GM19455 (cell line): ENCODE results near the gene HMOX2.

Source experiments
- ATAC-seq: cut with Tn5 transposase; IDR thresholded peaks from one replicate; pipeline ENCODE4 v1.9.1; 2021; ENCODE audit not compliant: unreplicated experiment

Gene HMOX2

DNA sequence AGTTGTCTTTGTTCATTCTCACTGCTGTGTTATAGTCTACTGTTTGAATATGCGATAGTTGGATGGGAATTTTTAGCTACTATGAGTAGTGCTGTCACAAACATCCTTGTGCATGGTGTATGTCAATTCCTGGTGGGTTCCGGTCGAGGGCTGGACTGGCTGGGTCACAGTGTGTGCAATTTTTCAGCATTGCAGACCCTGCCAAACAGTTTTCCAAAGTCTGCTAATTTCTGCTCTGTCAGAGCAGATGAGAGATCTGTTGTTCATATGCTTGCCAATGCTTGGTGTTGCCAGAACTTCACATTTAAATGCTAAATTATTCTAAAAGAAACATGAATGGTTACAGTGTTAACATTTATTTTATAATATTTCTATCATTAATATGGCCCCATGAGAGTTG is 76.3 kb downstream of the HMOX2 start:
- ATAC-seq = no peak

DNA sequence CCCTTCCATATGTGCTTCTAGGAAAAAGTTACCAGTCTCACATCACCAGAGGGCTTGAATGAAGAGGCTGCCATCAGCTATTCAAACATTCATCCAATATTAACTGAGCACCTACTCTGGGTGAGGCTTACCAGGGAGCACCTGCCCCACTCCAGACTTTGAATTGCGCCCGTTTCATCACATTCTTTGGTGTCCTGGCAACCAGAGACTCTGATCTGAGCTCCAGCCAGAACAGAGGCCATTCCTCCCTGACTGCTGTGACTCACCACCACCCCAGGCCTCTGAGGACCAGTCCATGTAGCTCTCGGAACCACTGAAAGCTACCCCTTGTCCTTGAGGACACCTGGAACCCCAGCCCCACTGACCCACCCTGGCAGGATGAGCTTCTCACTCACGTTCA is 79.9 kb downstream of the HMOX2 start, which contains the start of gene C16orf96:
Gene C16orf96, plus strand, starts transcription at position 229 of the 400 bp plus-strand sequence. Its CDS starts 150 bp downstream, at position 379.
- ATAC-seq = no peak

DNA sequence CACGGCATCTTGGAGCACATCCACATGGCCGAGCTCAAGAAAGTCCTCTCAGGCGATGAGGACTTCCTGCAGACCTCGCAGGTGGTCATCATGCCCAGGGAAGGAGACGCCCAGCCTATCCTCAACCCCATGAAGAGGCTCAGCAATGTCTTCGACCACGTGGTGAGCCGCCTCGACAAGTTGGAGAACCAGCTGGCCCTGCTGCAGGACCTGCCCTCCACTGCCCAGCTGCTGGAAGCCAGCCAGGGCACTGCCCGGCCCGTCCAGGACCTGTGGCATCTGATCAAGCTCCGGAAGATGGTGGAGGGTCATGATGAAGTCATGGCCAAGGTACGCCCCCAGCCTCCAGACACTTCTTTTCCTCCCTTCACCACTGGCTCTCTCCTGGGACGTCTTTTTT is 80.4 kb downstream of the HMOX2 start:
- ATAC-seq = no peak

DNA sequence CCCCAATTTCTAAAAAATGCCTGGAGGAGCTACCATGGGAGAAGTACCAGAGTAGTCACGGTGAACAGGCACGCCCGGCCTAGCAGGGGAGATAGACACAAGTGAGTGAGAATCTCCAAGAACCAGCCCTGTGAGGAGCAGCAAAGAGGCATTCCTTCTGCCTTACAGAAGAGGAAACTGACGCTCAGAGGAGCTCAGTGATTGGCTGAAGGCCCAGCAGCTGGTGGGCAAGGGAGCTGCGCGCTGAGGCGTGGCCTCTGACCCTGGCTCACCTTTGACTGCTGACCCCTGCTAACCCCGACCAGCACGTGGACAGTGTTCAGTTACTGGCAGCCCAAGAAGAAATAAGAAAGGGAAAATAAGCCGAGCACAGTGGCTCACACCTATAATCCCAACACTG is 81.8 kb downstream of the HMOX2 start:
- no peak for ATAC-seq
